NCI-H748 (cell line): Measurements from ENCODE around the gene BIRC7.

Source experiments
- DNase-seq: peaks from one replicate; lab custom pipeline; 2025; ENCODE audit not compliant: unreplicated experiment; lab: John Stamatoyannopoulos, UW

The BIRC7 gene

DNA sequence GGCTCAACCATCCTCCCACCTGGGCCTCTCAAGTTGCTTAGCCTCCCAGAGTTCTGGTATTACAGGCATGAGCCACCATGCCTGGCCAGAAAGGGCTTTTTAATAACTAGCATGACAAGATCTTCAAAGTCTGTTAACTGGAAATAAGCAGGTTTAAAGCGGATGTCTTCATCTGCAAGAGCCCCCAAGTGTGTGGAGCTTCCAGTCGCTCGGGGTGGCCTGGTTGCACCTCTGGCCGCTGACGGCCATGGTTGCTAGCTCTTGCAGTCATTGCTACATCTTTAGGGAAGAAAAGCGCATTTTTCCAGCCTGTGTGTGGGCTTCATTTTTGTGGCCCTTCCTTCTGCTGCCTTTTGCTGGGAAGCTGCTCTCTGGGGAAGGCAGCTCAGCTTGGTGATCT lies 44.7 kb downstream of the BIRC7 start:
- no peak for DNase-seq

DNA sequence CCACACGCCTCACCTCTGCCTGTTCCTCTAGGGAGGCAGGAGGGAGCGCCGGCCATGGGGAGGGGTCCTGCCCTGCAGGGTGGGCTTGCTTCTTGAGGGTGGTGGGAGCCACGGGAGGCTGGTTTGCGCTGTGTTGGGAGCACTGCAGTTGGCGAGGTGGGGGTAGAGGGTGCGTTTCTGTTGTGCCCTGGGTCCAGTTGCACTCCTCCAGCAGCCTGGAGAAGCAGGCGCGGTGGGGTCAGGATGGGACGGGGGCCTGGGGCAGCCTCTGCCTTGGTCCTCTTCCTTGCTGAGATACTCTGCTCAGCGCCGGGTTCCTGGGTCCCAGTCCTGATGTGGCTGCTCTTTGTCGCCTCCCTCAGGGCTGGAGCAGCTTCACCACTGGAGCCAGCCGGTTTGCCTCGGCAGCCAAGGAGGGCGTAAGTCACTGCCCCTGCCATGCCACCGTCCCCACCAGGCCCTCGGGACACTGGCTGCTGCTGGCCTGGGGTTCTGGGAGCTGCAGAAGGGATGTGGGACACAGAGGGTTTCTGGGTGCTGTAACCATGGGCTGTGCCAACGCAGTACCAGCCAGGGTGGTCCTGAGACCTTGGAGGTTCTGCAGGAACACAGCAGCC lies 45.3 kb downstream of the BIRC7 start:
- DNase-seq, result no peak

DNA sequence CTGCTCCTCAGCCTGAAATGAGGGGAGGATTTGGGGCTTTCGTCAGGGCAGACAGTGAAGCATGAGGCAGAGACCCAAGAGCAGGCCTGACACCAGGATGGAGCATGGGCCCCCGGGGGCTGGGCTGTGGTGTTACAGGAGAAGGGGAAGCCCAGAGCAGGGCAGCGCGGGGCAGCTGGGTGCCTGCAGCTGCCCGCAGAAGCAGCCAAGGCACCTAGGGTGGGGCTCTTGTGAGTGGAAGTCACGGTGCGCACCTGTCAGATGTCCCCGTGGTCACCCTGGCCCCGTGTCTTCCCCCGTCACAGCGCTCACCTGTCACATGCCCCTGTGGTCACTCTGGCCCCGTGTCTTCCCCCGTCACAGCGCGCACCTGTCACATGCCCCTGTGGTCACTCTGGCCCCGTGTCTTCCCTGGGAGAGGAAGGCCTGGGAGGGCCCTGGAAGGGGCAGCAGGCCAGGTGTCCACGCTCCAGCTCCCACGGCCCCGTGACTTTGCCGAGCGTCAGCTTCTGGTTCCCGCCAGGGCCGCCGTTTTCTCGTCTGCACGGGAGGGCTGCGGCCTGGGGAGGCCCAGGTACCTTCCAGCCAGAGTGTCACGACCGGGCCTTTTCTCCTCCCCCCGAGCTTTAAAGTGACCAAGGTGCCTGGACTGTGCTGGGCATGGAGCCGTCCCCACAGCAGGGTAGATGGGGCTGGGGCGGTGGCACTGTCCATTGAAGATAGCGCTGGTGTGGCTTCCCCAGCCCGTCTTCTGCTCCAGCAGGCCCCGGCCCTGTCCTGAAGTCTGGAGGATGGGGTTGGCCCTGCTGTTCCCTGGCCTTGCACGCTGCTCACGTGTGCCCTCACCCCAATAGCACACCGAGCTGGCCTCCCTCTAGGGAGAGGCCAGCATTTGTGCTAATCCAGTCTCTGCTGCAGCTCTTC lies 46.3 kb downstream of the BIRC7 start:
- DNase-seq, result no peak

DNA sequence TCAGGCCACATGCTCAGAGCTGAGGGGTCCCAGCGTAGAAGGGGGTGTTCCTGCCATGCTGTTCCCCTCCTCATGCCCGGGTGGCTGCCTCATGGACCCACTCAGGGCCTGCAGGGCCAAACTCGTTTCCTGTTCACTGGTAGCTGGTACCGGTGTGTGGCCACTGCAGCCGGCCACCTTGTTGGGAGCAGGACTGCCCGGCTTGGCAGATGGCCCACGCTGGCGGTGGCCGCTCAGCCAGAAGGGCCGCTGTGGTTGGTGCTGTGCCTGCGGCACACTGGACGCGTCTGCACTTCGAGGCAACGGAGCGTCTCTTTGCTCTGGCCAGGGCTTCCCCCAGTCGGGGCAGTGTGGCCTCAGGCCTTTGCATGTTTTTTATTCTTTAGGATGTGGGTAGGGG lies 47.2 kb downstream of the BIRC7 start:
- no peak for DNase-seq

DNA sequence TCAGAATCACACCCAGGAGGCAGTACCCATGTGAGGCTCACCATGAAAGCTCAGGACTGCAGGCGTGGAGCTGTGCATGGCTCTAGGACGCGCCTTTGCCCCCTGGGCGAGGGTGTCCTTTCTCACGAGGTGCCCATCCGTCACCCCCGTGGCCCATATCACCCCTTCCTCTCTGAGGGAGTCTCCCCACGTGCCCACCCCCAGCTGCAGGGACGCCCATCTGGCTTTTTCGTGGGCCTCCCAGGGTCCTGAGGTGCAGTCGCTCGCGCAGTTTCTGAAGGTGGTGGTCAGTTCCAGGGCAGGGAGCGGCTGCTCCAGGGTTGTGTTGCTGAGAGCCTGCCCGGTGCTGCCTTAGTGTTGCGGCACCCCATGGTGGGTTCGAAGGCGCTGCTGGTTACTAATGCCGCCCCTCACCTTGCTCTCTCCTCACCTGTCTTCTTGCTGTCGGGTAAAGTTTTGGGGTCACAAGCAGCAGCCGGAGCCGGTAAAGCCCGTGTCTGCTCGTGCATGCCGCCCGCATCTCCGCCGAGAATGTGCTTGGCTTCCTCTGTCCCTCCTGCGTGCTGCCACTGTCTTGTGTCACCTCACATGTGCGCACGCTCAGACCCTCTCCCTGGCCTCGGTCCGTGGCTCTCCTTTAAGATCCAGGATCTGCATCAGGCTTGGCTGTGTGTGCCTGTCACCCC lies 47.8 kb downstream of the BIRC7 start:
- no peak for DNase-seq

DNA sequence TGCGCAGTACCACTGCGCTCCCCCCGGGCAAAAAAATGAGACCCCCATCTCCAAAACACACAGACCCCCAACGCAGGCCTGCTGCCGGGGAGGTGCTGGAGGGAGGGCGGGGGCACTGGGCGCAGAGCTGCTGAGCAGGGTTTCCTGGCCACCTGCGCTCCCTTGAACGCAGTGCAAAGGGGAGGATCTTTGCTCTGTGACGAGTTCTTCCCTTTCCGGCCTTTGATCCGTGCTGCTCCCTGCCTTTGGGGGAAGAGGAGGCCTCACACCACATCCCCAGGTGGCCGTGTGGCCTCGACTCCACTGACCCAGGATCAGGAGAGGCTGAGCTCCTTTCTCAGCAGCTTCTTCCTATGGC lies 48.4 kb downstream of the BIRC7 start:
- DNase-seq, result no peak

DNA sequence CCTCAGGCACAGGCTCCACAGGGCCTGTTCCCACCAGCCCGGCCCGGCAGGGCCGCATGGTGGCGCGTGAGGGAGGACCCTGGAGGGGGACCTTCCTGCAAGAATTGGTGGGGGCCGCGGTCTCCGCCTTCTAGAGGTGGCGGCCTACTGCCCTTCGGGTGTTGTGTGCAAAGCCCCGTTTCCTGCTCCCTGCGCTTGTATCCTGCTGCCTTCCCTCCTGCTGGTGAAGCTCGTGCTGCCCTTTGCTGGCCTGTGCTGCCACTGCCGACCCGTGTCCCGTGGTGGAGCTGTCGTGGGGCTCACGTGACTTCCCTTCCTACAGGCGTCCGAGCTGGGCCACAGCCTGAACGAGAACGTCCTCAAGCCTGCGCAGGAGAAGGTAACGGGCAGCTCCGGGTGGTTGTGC lies 48.8 kb downstream of the BIRC7 start:
- no peak for DNase-seq

DNA sequence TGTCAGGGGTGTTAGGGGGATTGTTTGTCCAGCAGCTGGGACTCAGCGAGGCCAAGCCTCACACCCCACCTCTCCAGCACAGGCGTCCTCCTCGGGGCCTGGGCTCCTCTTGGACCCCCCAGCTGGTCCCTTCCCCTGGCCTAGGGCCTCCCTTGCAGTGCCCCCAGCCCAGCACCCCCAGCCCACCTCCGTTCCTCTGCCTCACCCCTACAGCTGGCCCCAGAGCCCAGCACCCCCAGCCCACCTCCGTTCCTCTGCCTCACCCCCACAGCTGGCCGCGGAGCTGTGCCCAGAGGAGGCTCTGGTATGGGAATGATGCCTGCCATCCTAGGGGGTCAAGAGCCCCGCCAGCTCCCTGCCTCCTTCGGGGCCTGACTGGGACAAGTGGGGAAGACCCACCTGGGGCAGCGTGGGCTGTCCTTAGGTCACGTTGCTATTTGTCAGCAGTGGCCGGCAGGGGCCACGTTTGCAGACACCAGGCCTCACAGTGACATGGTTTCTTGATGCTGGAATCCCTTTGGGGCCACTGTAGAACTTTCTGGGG lies 49.3 kb downstream of the BIRC7 start:
- no peak for DNase-seq

DNA sequence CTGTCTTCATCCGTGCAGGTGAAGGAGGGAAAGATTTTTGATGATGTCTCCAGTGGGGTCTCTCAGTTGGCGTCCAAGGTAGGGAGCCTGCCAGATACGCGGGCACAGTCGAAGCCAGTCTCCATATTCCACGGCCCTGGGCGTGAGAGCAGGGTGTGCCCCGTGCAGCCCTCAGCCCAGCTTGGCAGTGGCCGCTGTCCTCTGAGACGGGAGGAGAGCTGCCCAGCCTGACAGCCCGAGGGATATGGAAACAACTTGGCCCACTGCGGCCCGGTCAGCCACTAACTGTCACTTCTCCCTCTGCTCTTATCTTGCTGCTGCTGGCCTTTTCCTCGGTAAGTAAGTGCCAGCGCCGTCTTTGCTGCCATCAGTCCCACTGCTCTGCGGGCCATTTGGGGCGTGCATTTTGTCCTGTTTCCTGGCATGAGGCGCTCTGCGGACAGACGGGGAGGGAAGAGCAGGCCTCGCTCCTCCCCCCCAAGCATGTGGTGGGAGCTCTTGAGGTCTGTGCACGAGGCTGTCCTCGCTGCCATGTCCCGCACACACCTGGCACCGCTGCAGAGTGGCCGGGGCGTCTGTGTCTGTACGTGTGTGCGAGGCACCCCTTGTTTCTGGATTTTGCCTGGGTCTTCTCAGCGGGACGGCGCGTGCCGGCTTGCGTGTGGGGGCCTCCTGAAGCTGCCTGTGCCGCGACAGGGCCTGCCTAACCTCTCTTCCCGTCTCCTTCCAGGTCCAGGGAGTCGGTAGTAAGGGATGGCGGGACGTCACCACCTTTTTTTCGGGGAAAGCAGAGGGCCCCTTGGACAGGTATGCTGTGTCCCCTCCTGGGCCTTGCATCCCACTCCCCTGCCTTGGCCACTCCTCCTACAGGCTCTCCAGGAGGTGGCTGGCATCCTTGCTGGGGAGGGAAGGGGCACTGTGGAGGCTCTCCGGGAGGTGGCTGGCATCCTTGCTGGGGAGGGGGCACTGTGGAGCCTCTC lies 50.2 kb downstream of the BIRC7 start:
- DNase-seq, result no peak

DNA sequence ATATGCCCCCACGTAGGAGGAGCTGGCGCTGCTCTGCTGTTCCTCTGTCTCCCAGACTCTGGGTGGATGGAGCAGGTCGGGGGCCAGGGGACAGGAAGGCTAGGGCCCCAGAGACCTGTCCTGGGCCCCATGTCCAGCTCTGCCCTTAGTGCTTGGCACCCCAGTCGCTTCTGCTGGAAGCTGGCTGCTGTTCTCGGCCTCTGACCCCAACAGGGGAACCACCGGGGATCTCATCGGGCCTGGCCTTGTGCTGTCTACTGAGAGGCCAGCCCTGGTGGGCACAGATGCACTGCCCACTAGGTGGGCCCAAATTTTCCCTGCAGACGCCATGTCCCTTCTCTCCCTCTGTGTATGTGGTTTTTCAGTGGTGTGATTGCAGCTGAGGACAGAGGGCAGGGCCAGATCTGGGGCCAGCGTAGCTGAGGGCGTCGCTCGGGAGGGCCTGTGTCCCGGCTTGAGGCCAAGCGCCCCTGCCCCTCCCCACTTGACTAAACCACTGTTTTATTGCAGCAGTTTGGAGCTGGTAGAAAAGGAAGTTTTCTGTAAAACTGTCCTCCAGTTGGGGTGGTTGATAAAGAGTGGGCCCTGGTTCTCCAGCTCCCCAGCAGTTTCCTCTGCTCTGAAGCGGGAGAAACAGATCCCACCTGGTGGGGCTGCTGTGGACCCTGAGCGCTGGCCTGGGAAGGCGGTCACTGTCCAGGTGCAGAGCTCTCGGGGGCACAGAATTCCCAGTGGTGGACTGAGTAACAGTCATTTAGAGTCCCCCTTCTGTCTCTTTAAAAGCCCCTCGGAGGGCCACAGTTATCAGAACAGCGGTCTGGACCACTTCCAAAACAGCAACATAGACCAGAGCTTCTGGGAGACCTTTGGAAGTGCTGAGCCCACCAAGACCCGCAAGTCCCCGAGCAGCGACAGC lies 51.3 kb downstream of the BIRC7 start:
- DNase-seq, result no peak

DNA sequence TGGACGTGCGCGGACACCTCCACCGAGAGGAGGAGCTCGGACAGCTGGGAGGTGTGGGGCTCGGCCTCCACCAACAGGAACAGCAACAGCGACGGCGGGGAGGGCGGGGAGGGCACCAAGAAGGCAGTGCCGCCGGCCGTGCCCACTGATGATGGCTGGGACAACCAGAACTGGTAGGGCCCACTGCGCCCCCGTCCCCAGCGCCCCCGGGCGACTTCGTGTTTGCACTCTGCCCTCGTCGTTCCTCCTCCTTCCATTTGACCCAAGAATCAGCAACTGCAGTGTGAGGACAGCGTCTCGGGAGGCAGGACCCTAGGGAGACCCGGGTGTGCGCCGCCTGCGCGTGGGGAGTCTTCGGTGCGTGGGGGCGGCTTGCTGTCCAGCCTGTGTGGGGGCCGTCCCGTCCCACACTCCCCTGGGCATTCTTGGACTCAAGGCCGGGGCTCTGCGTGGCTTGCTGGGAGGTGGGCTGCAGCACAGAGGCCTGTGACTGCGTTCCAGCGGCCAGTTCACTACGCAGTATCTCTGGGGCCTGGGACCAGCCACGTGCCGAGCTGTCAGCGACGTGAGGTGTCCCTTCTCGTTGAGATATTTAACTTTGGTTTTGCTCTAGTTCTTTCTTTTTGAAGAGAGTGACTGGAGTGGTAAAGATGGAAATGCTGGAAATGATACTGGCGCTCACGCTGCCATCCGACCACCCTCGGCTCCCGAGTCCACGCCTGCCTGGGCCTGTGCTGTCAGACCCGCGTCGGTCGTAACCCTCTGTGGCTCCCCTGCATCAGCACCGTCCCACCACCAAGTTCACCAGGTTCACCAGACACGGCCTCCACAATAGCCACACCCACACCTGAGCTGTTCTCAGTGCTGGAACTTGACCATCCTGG lies 52.2 kb downstream of the BIRC7 start:
- no peak for DNase-seq

DNA sequence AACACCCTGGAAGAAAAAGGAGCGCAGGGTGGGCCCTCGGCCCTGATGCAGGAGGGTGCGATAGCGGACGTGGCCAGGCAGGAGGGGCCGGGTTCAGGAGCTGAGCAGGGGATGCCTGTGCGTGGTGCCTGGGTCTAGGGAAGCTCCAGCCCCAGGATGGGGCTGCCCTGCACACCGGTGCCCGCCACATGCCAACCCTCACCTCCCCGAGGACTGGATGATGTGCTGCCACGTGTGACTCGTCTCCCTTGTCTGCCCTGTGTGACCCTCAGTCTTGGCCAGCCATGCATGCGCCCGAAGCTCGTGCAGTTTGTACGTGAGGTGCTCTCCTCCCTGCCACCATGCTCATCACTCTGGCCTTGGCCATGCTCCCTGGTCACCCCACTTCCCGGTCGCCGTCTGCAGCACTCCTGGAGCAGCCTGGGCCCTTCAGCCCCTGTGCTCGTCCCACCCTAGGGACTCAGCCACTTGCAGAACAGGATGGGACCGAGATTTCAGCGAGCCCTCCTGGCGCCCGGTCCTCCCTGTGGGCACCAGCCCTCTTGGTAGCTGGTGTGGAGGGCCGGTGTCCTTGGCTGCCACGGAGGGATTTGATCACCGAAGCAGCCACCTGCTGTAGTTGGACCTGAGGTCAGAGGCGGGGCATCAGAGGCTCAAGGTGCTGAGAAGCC lies 53.0 kb downstream of the BIRC7 start:
- no peak for DNase-seq

DNA sequence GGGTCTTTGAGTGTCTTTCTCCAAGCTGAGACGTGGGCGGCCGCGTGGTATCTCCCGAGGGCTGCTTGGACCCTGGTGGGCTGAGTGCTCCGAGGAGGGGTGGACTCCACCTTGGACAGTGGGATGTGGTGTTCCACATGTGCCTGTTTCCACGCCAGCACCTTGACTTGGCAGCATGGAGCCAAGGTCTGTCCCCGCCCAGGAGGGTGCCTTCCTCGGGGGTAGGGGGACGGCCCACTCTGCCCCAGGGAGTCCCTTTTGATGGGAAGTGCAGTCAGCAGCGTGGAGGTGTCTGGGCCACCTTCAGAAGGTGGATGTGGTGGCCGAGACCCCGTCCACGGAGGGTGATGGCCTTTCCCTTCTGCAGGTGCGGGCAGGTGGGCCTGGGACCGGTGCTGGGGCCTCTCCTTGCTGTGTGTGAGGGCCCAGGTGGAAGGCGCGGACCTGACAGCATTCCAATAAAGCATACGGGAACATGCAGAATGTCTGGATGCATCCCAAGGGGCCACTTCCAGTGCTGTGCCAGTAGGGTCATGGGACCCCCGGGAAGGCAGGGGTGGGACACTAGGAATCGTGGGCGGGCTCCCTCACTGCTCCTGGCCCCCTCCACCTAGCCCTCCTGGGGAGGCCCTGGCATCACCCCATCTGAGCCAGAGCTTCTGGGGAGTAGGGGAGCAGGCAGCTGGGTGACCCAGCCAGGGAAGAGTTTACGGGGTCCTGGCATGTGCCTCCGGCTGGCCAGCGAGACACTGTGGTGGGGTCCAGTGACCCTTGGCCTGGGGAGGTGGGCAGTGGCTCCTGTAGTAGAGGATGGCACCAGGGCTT lies 53.8 kb downstream of the BIRC7 start:
- DNase-seq, result no peak
